IPS-18c (cell line): ENCODE results near the gene COQ2.
"Not testable (repeated sequence)": the region's sequence is repeated elsewhere in the genome, so short reads cannot be mapped to it uniquely, and the experiment has no call there.

Experiments used
- H3K4me3 ChIP-seq: 2 replicates; pipeline ENCODE4 v1.7.0; 2013; ENCODE audit warnings: low read depth, mild to moderate bottlenecking, low read length, moderate library complexity; ENCODE audit not compliant: insufficient read depth
- H3K9me3 ChIP-seq: one replicate; pipeline ENCODE4 v1.6.1; 2013; ENCODE audit warnings: mild to moderate bottlenecking, low read length, moderate library complexity; ENCODE audit not compliant: control insufficient read depth, insufficient read depth

COQ2 gene, protein sequence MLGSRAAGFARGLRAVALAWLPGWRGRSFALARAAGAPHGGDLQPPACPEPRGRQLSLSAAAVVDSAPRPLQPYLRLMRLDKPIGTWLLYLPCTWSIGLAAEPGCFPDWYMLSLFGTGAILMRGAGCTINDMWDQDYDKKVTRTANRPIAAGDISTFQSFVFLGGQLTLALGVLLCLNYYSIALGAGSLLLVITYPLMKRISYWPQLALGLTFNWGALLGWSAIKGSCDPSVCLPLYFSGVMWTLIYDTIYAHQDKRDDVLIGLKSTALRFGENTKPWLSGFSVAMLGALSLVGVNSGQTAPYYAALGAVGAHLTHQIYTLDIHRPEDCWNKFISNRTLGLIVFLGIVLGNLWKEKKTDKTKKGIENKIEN

DNA sequence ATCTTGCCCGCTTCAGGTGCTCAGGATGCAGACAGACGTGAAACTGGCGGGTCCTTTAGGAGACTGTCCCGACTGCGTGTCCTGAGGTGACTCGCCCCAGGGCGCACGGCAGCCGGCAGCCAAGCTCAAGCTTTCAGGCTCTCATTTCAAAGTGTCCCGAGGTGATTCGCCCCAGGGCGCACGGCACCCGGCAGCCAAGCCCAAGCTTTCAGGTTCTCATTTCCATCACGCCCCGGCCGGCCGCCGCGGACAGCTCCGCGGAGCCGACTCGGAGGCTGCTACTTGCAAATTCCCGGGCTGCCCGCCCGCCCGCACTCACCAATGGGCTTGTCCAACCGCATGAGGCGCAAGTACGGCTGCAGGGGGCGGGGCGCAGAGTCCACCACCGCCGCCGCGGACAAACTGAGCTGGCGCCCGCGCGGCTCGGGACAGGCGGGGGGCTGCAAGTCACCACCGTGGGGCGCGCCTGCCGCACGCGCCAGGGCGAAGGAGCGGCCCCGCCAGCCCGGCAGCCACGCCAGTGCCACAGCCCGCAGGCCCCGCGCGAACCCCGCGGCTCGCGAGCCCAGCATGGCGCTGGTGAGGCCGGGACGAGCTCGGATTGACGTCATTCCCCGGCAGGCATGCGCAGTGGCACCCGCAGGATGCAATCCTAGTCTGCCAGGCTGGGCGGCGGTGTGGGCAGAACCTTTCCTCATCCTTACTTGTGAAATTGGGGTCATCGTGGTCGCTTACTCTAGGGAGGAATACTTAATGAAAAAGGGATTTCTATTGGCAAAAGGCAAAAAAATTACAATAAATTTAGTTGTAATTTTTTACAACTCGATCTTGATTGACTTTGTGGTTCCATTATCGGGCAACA, at the start of gene COQ2:
Gene COQ2 (minus strand): TSS at position 606 of the 862 bp plus-strand sequence. CDS start 34 bp downstream, at position 572.
- peak within 1 kb of the TSS; percentile 91 for H3K4me3 ChIP-seq

DNA sequence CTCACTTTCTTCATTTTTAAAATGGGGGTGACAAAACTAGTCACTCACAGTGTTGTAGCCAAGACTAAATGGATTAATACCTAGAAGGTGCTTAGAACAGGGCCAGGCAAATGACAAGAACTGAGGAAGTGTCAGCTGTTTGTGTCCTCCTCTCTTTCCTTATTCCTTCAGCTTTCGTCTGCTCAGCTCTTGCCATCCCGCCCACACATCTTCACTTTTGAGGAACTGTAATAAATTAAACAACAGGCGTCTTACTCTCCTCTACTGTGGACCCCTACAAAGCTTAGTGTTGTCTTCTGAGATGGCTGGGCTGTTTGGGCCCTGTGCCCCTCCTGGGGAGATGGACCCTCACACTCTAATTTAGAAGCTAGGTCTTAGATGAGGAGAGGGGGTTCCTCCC, 47.4 kb upstream of the COQ2 start:
- H3K9me3 ChIP-seq, result no peaks in the 10 kb centered on the region
- H3K4me3 ChIP-seq, result no peak overlapping the region

More for the DNA sequence above, at the start of gene COQ2:
- H3K9me3 ChIP-seq, result no peaks in the 10 kb centered on the region

DNA sequence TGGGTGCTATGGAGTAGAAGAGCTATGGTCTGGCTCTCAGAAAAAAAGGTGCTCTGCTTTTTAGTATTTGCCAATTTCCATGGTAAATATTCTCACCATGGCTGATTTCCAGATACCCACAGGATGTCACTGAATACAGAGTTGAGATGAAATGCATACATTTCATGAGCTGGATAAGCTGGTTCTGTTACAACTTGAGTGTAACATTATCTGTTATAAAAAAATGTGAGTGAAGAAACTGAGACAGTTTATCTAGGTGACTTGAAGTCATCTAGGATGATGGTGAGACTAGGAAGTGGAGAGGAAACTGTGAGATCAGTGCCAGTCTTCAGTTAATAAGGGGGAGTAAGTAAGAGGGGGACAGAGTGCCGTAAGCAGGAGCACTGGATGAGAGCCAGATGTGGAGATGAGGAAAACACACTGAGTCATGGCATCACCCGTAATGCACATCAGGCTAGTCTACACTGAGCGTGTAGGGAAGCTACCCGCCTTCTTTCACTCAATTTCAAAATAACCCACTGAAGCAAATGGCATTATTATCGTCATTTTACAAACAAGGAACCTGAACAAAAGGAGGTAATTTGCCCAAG, 45.0 kb upstream of the COQ2 start:
- H3K4me3 ChIP-seq, result no peak overlapping the region
- H3K9me3 ChIP-seq, result no peaks in the 10 kb centered on the region

GRCh38 chr4:83328521-83329187, 44.1 kb upstream of the COQ2 start:
- Histone ChIP-seq H3K9me3 (no peaks in the 10 kb centered on the region), H3K4me3 (no peak overlapping the region)

- Histone ChIP-seq H3K4me3 (no peak overlapping the region), H3K9me3 (no peaks in the 10 kb centered on the region)
These were observed 41.9 kb upstream of the COQ2 start for GRCh38 chr4:83326546-83326945.

GRCh38 chr4:83325306-83325705, 40.7 kb upstream of the COQ2 start:
- H3K9me3 ChIP-seq, H3K4me3 ChIP-seq: not testable (repeated sequence)

DNA sequence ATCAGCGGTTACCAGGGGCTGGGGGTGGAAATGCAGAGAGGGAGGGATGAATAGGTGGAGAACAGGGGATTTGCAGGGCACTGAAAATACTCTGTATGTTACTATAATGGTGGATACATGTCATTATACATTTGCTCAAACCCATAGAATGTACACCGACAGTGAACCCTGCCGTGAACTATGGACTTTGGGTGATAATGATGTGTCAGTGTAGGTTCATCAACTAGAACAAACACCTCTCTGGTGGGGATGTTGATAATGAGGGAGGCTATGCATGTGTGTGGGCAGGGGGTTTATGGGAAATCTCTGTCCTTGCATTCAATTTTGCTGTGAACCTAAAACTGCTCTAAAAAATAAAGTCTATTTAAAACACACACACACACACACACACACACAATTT, 38.5 kb upstream of the COQ2 start:
- Histone ChIP-seq H3K4me3 (no peak overlapping the region), H3K9me3 (no peaks in the 10 kb centered on the region)

GRCh38 chr4:83320548-83320947, 36.0 kb upstream of the COQ2 start:
- Histone ChIP-seq H3K4me3 (no peak overlapping the region), H3K9me3 (no peaks in the 10 kb centered on the region)

GRCh38 chr4:83318666-83319065, 34.1 kb upstream of the COQ2 start:
- Histone ChIP-seq H3K4me3 (no peak overlapping the region), H3K9me3 (no peaks in the 10 kb centered on the region)

- no peaks in the 10 kb centered on the region for H3K9me3 ChIP-seq
- H3K4me3 ChIP-seq, result no peak overlapping the region
These were observed 33.1 kb upstream of the COQ2 start for GRCh38 chr4:83317671-83318070.

- no peaks in the 10 kb centered on the region for H3K9me3 ChIP-seq
- H3K4me3 ChIP-seq, result no peak overlapping the region
These were observed 32.0 kb upstream of the COQ2 start for GRCh38 chr4:83316459-83317165.

DNA sequence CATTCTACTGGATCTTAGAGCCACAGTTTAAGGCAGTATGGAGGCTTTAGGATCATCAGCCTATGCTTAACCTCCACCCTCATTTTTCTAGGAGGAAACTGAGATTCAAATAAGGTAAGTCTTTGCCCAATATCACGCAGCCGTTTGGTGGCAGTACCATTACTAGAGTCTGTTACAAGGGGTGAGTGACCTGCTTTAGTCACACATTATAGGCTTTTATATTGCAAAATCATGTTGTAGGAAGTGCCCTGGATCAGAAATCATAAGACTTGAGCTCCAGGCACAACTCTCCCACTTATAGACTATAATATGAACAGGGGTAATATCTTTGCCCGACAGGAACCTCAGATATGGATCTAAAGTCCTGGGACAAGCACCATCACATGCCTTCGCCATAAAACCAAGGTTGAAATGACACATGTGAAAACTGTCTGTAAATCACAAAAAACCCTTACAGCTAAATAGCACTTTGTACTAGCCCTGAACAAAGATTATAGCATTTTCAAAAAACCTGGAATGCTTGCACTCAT, 30.8 kb upstream of the COQ2 start:
- Histone ChIP-seq H3K4me3 (no peak overlapping the region), H3K9me3 (no peaks in the 10 kb centered on the region)

DNA sequence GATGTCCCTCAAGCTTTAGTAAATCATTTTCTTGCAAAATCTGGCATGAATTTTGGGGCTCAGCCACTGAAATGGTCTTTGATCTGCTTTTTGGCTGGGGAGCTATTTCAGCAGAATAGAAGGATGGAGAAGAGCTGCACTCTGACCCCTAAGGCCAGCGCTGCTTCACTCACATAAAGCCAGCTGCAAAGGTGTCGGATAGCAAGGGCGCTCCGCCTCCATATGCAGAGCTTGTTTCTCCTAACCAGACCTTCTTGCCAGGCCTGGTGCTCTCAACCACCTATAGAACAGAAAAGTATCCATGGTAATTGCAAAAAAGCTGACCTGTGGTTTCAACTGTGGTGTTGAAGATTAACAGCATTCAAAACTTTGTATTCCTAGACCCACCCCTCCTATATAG, 24.1 kb upstream of the COQ2 start:
- Histone ChIP-seq H3K4me3 (no peak overlapping the region), H3K9me3 (no peaks in the 10 kb centered on the region)

GRCh38 chr4:83307920-83308319, 23.3 kb upstream of the COQ2 start:
- Histone ChIP-seq H3K9me3 (no peaks in the 10 kb centered on the region), H3K4me3 (no peak overlapping the region)

DNA sequence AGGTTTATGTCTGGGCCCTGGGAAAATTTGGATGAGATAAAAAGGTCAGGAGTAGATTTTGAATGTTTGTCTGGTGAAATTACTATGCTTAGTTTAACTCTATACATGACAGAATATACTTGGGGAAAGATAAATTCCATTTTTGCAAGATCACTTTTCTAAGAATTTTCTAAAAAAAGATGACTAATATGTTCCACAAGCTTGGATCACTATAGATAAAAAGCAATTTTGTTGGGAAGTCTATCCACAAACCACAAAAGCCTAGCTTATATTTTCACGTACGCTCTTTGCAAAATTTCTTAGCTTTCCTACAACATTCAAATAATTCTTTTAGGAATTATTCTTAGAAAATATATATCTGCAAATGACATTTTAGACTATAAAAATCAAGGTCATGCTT, 20.6 kb upstream of the COQ2 start:
- H3K4me3 ChIP-seq, result no peak overlapping the region

GRCh38 chr4:83297548-83298260, 13.1 kb upstream of the COQ2 start:
- Histone ChIP-seq H3K9me3 (no peaks in the 10 kb centered on the region), H3K4me3 (no peak overlapping the region)

More for the DNA sequence above, 20.6 kb upstream of the COQ2 start:
- H3K9me3 ChIP-seq, result no peaks in the 10 kb centered on the region
